GM12878 (cell line): ENCODE measurements around the gene SMC1B. TPM values are rescaled to one million over a fixed set of nuclear protein-coding genes. Genes with fewer than 3 reads are reported as not detected.
"Not testable (repeated sequence)": the region's sequence is repeated elsewhere in the genome, so short reads cannot be mapped to it uniquely, and the experiment has no call there.

Source experiments
- ATAC-seq: fragments of 200-7000 bp; cut with Tn5 transposase; 3 replicates; pipeline ENCODE4 v1.9.1; 2020; ENCODE audit warnings: mild to moderate bottlenecking, moderate library complexity
- BruUV-seq: library from RNA; stranded (reverse); fragments of 400-500 nt; replicated peaks from 2 replicates; lab custom pipeline; 2021; lab: Mats Ljungman, UMichigan
- CTCF ChIA-PET: fragments of 300-600 bp; sonication (Branson Sonifier 250); formaldehyde crosslinking; extraction: SDS; loops from one replicate; lab custom pipeline; 2021; ENCODE audit warnings: inconsistent platforms; lab: Yijun Ruan, JAX
- POLR2A ChIA-PET: fragments of 350-600 bp; formaldehyde crosslinking; extraction: SDS; loops from one replicate; lab custom pipeline; 2021; ENCODE audit warnings: inconsistent platforms; lab: Charles Lee
- RAD21 ChIA-PET: fragments of 300-600 bp; sonication (Branson Sonifier 250); formaldehyde crosslinking; loops from one replicate; lab custom pipeline; 2023; ENCODE audit warnings: antibody characterized with exemption; ENCODE audit not compliant: unreplicated experiment; lab: Charles Lee
- SMC1A ChIA-PET: fragments of 300-600 bp; sonication (Branson Sonifier 250); formaldehyde crosslinking; loops from one replicate; lab custom pipeline; 2023; ENCODE audit not compliant: unreplicated experiment, uncharacterized antibody; lab: Charles Lee
- DNase-seq: peaks from one replicate; pipeline ENCODE4 v3.0.0-alpha.2; 2011; ENCODE audit warnings: low read depth, low spot score
- FAIRE-seq: peaks from 3 replicates; lab custom pipeline; 2011; peaks lifted over from hg19 to GRCh38; lab: Jason Lieb, UNC
- H2AFZ ChIP-seq: 2 replicates; pipeline ENCODE4 v1.6.0; 2011; ENCODE audit warnings: low read depth, low read length, control low read depth; ENCODE audit not compliant: control insufficient read depth
- H3K27ac ChIP-seq: 2 replicates; pipeline ENCODE4 v1.5.1; 2011; ENCODE audit warnings: control low read depth; ENCODE audit not compliant: control insufficient read depth, insufficient read depth
- H3K27me3 ChIP-seq, 2 experiments: replicated peaks in 1 of 2; 2 replicates each; pipeline versions ENCODE4 v1.6.0 to v1.6.1; 2011; ENCODE audit warnings: low read length in 1 of 2; ENCODE audit not compliant: control insufficient read depth in 2 of 2, insufficient read depth in 2 of 2
- H3K36me3 ChIP-seq, 2 experiments: 2 replicates each; pipeline ENCODE4 v1.5.1; 2011; ENCODE audit warnings: low read length in 1 of 2; ENCODE audit not compliant: control insufficient read depth in 2 of 2, insufficient read depth in 2 of 2
- H3K4me1 ChIP-seq: 2 replicates; pipeline ENCODE4 v1.6.1; 2011; ENCODE audit warnings: mild to moderate bottlenecking, low read length, moderate library complexity, mixed read lengths; ENCODE audit not compliant: control insufficient read depth, insufficient read depth
- H3K4me2 ChIP-seq: 2 replicates; pipeline ENCODE4 v1.6.0; 2011; ENCODE audit warnings: control low read depth; ENCODE audit not compliant: control insufficient read depth, insufficient read depth
- H3K4me3 ChIP-seq: fragments of 200-600 bp; sonication (generic); 2 replicates; pipeline ENCODE4 v1.5.1; 2016
- H3K79me2 ChIP-seq: 2 replicates; pipeline ENCODE4 v1.6.0; 2011; ENCODE audit warnings: low read length; ENCODE audit not compliant: control insufficient read depth, insufficient read depth
- H3K9ac ChIP-seq: 2 replicates; pipeline ENCODE4 v1.8.0; 2011; ENCODE audit warnings: low read length, control low read depth, mixed read lengths; ENCODE audit not compliant: control insufficient read depth, insufficient read depth
- H3K9me3 ChIP-seq: replicated peaks from 3 replicates; pipeline ENCODE4 v1.5.1; 2011; ENCODE audit warnings: mild to moderate bottlenecking, low read length; ENCODE audit not compliant: control insufficient read depth, insufficient read depth
- H4K20me1 ChIP-seq: 2 replicates; pipeline ENCODE4 v1.6.0; 2011; ENCODE audit not compliant: control insufficient read depth, insufficient read depth
- HDGF ChIP-seq: fragments of 450-650 bp; IDR thresholded peaks from 2 replicates; pipeline ENCODE4 v1.6.1; 2016; ENCODE audit warnings: antibody characterized with exemption
- RAD21 ChIP-seq: IDR thresholded peaks from 2 replicates; pipeline ENCODE4 v1.6.1; 2011; ENCODE audit warnings: mild to moderate bottlenecking, low read depth, low read length, moderate library complexity; ENCODE audit not compliant: insufficient read depth
- ZNF592 ChIP-seq: fragments of 450-650 bp; IDR thresholded peaks from 2 replicates; pipeline ENCODE4 v1.6.1; 2017; ENCODE audit warnings: mild to moderate bottlenecking, moderate library complexity
- WGBS: methylation state at CpG from one replicate; pipeline ENCODE4 v1.1.6; 2016; ENCODE audit warnings: low lambda C conversion rate; ENCODE audit not compliant: insufficient replicate concordance, insufficient coverage; ENCODE audit errors: missing lambda C conversion rate; 5-methylcytosine and 5-hydroxymethylcytosine counted together
- in situ Hi-C: fragments of 300-500 bp; cut with MboI; formaldehyde crosslinking; loops from 9 replicates; pipeline ENCODE4 v1.14.3; 2018; ENCODE audit warnings: mixed read lengths
- intact Hi-C: fragments of 100-400 bp; cut with micrococcal nuclease; formaldehyde crosslinking; loops from one replicate; pipeline ENCODE4 v1.14.2; 2022; ENCODE audit not compliant: unreplicated experiment
- polyA plus RNA-seq, 11 experiments: library from polyadenylated mRNA; depleted of rRNA in 4 of 11; unstranded in 6 of 11; stranded (reverse) in 5 of 11; fragments of >200 nt; fragmentation: Nextera tagmentation in 4 of 11; fragmentation: Illumina TruSeq in 1 of 11; extraction: Ambion mirVana in 4 of 11; extraction: Trizol in 1 of 11; gene quantifications; 1 replicate in 1 of 11; 2 replicates in 10 of 11; pipeline versions ENCODE4 v1.2.1 to v1.2.3, GENCODE V29; 2011 to 2016; ENCODE audit warnings: inconsistent platforms in 2 of 11, missing spikeins in 2 of 11, low read depth in 1 of 11
- total RNA-seq, 4 experiments: library from RNA; depleted of rRNA in 3 of 4; stranded (reverse); fragments of >200 nt in 3 of 4; fragmentation: Illumina TruSeq in 1 of 4; extraction: Trizol in 1 of 4; gene quantifications; 2 replicates each; pipeline versions ENCODE4 v1.2.1 to v1.2.3, GENCODE V29; 2013 to 2021

SMC1B gene
- total and polyA plus RNA-seq, 10 of the 15 experiments (the other 5 are each of a cell fraction or from before 2014, with no cell fraction given): not detected

DNA sequence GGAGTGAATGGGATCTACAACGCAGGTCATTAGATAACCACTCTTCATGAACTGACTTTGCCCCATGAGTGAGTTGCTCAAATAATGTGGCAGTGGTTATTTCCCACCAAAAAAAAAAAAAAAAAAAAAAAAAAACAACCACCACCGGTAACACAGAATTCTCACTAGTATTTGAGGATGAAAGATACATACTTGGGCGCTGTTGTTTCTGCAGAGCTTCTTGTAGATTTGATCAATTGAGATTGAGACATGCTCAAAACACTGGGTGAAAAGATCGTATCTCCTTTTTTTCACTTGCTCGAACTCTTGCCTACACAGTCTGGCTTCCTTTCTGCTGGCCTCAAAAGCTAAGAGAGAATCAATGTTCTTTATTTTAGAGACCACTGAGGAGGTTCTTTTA, 59.6 kb downstream of the SMC1B start:
- ChIA-PET CTCF (interaction anchor here (0.7 kb wide), 1 partner anchor 19 kb away, joined by 3 read pairs; no protein-coding TSS in a partner anchor), SMC1A (no interaction called here)
- 78% methylated on average over 5 of the region's 5 CpGs for WGBS
- Histone ChIP-seq H3K9me3 (no peaks in the 10 kb centered on the region), H3K4me1 (no peaks in the 10 kb centered on the region), H3K27ac (no peak overlapping the region)
- no peak for FAIRE-seq
- TF ChIP-seq HDGF: no peak
- TF ChIP-seq RAD21: no peak
- TF ChIP-seq ZNF592: no peak
- TF ChIP-seq, all 136 proteins: peak for 0
- in situ Hi-C loops: no loop called here
- H4K20me1 ChIP-seq: no peaks in the 10 kb centered on the region
- no peak overlapping the region for H3K4me3 ChIP-seq
- POLR2A ChIA-PET: no interaction called here
- BruUV-seq: no TSS peak
- H3K9ac ChIP-seq: no peak overlapping the region
- no peak for ATAC-seq
- no peak overlapping the region for H2AFZ ChIP-seq
- no peak overlapping the region for H3K4me2 ChIP-seq
- no peaks in the 10 kb centered on the region for H3K36me3 ChIP-seq
- no peaks in the 10 kb centered on the region for H3K27me3 ChIP-seq
- intact Hi-C loops: no loop called here
- no peak for DNase-seq
- no peaks in the 10 kb centered on the region for H3K79me2 ChIP-seq
- RAD21 ChIA-PET: no interaction called here

DNA sequence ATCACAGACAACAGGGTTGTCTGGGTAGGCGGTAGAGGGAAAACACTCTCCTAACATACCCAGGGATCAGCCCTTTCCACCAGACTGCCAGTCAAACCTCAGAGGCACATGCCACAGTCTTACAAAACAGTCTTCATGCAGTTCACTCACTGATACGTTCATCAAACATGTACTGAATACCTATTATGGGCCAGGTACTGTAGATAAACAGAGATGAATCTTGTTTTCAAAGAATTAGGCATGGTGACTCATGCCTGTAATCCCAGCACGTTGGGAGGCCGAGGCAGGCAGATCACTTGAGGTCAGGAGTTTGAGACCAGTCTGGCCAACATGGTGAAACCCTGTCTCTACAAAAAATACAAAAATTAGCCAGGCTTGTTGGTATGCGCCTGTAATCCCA, 60.6 kb downstream of the SMC1B start:
- POLR2A ChIA-PET, DNase-seq, H3K27me3 ChIP-seq, H3K9ac ChIP-seq, H3K36me3 ChIP-seq, CTCF ChIA-PET, H2AFZ ChIP-seq, H3K9me3 ChIP-seq, H3K27ac ChIP-seq, H3K4me2 ChIP-seq, H3K4me3 ChIP-seq, intact Hi-C loops, H3K4me1 ChIP-seq, H4K20me1 ChIP-seq, BruUV-seq, H3K79me2 ChIP-seq, RAD21 ChIA-PET, ATAC-seq, FAIRE-seq, in situ Hi-C loops: not testable (repeated sequence)
- SMC1A ChIA-PET: interaction anchor here (1.1 kb wide), 1 partner anchor 21 kb away, joined by 3 read pairs; no protein-coding TSS in a partner anchor
- WGBS: 51% methylated on average over 5 of the region's 5 CpGs
